K562 (cell line): ENCODE measurements around the gene IFFO2. TPM values are rescaled to one million over a fixed set of nuclear protein-coding genes. Genes with fewer than 3 reads are reported as not detected.
A peak's percentile ranks its signal among the peaks of the same experiment; 100 is the strongest.

ENCODE experiments used
- ATAC-seq: fragments of 200-7000 bp; cut with Tn5 transposase; 3 replicates; pipeline ENCODE4 v1.9.1; 2020; ENCODE audit warnings: moderate library complexity
- BruUV-seq: library from RNA; stranded (reverse); fragments of 400-500 nt; replicated peaks from 2 replicates; lab custom pipeline; 2021; lab: Mats Ljungman, UMichigan
- CTCF ChIA-PET: fragments of 300-600 bp; formaldehyde crosslinking; extraction: SDS; loops from one replicate; lab custom pipeline; 2021; ENCODE audit warnings: low intra/inter-chr PET ratio; lab: Yijun Ruan, JAX
- POLR2A ChIA-PET: fragments of 300-600, 350-650 bp; sonication (Branson Sonifier 250); formaldehyde crosslinking; extraction: SDS; loops from one replicate; lab custom pipeline; 2021; ENCODE audit warnings: antibody characterized with exemption, inconsistent platforms; lab: Yijun Ruan, JAX
- DNase-seq, 4 experiments: peaks; one replicate each; pipeline versions ENCODE4 v3.0.0 to v3.0.0-alpha.2; 2011 to 2018; ENCODE audit warnings: low spot score in 3 of 4, mixed read lengths in 3 of 4; ENCODE audit errors: extremely low read depth in 1 of 4
- FAIRE-seq: peaks from 2 replicates; lab custom pipeline; 2011; peaks lifted over from hg19 to GRCh38; lab: Jason Lieb, UNC
- H2AFZ ChIP-seq: 2 replicates; pipeline ENCODE4 v1.6.0; 2011; ENCODE audit warnings: low read depth, low read length, control low read depth, inconsistent platforms
- H3K27ac ChIP-seq: fragments of 200-600 bp; 3 replicates; pipeline ENCODE4 v1.8.0; 2011; ENCODE audit warnings: low read depth, mild to moderate bottlenecking, control low read depth, inconsistent platforms, low read length, moderate library complexity, mixed read lengths; ENCODE audit errors: extremely low read depth
- H3K27me3 ChIP-seq, 2 experiments: fragments of 300-600 bp in 1 of 2; 2 replicates in 1 of 2; 3 replicates in 1 of 2; pipeline versions ENCODE4 v1.6.0 to v1.8.0; 2011; ENCODE audit warnings: inconsistent platforms in 2 of 2, low read length in 2 of 2, mild to moderate bottlenecking in 1 of 2, mixed read lengths in 1 of 2, moderate library complexity in 1 of 2; ENCODE audit not compliant: control insufficient read depth in 2 of 2, insufficient read depth in 2 of 2
- H3K36me3 ChIP-seq: fragments of 300-600 bp; 3 replicates; pipeline ENCODE4 v1.8.0; 2011; ENCODE audit warnings: mild to moderate bottlenecking, low read length, inconsistent platforms; ENCODE audit not compliant: control insufficient read depth, insufficient read depth
- H3K4me1 ChIP-seq, 2 experiments: fragments of 200-600 bp in 1 of 2; replicated peaks in 1 of 2; 2 replicates in 1 of 2; 3 replicates in 1 of 2; pipeline versions ENCODE4 v1.5.1 to v1.8.0; 2011; ENCODE audit warnings: inconsistent platforms in 2 of 2, low read length in 2 of 2, mild to moderate bottlenecking in 1 of 2, mixed read lengths in 1 of 2, moderate library complexity in 1 of 2; ENCODE audit not compliant: control insufficient read depth in 2 of 2, insufficient read depth in 2 of 2
- H3K4me2 ChIP-seq: 2 replicates; pipeline ENCODE4 v1.6.1; 2011; ENCODE audit warnings: low read length, control low read depth, inconsistent platforms, mixed read lengths; ENCODE audit not compliant: insufficient read depth
- H3K4me3 ChIP-seq: fragments of 200-600 bp; sonication (generic), shearing (Covaris generic); 2 replicates; pipeline ENCODE4 v1.5.1; 2016; ENCODE audit warnings: control low read depth, inconsistent platforms
- H3K79me2 ChIP-seq: fragments of 200-600 bp; 3 replicates; pipeline ENCODE4 v1.8.0; 2011; ENCODE audit warnings: low read length, inconsistent platforms; ENCODE audit not compliant: control insufficient read depth, insufficient read depth
- H3K9ac ChIP-seq, 2 experiments: 2 replicates each; pipeline versions ENCODE4 v1.6.0 to v1.6.1; 2011; ENCODE audit warnings: low read depth in 2 of 2, low read length in 2 of 2, control low read depth in 1 of 2, inconsistent platforms in 1 of 2, mild to moderate bottlenecking in 1 of 2, mixed read lengths in 1 of 2; ENCODE audit not compliant: insufficient read depth in 1 of 2
- H3K9me1 ChIP-seq: one replicate; pipeline ENCODE4 v1.6.0; 2011; ENCODE audit warnings: inconsistent platforms, mild to moderate bottlenecking, low read length, moderate library complexity; ENCODE audit not compliant: control insufficient read depth, insufficient read depth
- H3K9me3 ChIP-seq: replicated peaks from 2 replicates; pipeline ENCODE4 v1.5.1; 2011; ENCODE audit warnings: low read depth, low read length, inconsistent platforms; ENCODE audit not compliant: control insufficient read depth, insufficient read depth
- H4K20me1 ChIP-seq: replicated peaks from 2 replicates; pipeline ENCODE4 v1.6.1; 2011; ENCODE audit warnings: low read length, inconsistent platforms, mixed read lengths; ENCODE audit not compliant: control insufficient read depth, insufficient read depth
- BRD9 ChIP-seq: fragments of 450-650 bp; IDR thresholded peaks from 2 replicates; pipeline ENCODE4 v1.6.1; 2018; ENCODE audit warnings: low read depth; ENCODE audit not compliant: partially characterized antibody
- EHMT2 ChIP-seq: fragments of 450-650 bp; IDR thresholded peaks from 2 replicates; pipeline ENCODE4 v1.6.1; 2018; ENCODE audit warnings: antibody characterized with exemption
- MAFF ChIP-seq: IDR thresholded peaks from 2 replicates; pipeline ENCODE4 v1.6.1; 2012; ENCODE audit warnings: low read length, improper control_type of control experiment
- MEIS2 ChIP-seq: fragments of 450-650 bp; IDR thresholded peaks from 2 replicates; pipeline ENCODE4 v1.6.1; 2014; ENCODE audit warnings: mild to moderate bottlenecking; ENCODE audit not compliant: partially characterized antibody
- NELFE ChIP-seq: IDR thresholded peaks from 2 replicates; pipeline ENCODE4 v1.6.1; 2011; ENCODE audit warnings: mild to moderate bottlenecking; ENCODE audit not compliant: insufficient read depth, insufficient read length
- NFIC ChIP-seq: fragments of 450-650 bp; IDR thresholded peaks from 2 replicates; pipeline ENCODE4 v1.6.1; 2017; ENCODE audit warnings: mild to moderate bottlenecking, inconsistent platforms
- OTX1 ChIP-seq: fragments of 450-650 bp; formaldehyde crosslinking; IDR thresholded peaks from 2 replicates; pipeline ENCODE4 v1.4.0; 2022; ENCODE audit warnings: mild to moderate bottlenecking
- ZBTB7A ChIP-seq: IDR thresholded peaks from 2 replicates; pipeline ENCODE4 v1.6.1; 2011; ENCODE audit warnings: low read depth, mild to moderate bottlenecking, low read length, moderate library complexity, borderline replicate concordance; ENCODE audit not compliant: control insufficient read depth
- ZNF592 ChIP-seq: fragments of 450-650 bp; IDR thresholded peaks from 2 replicates; pipeline ENCODE4 v1.6.1; 2017; ENCODE audit warnings: antibody characterized with exemption, mild to moderate bottlenecking
- WGBS: fragments of 100-300 bp; shearing (Covaris generic); methylation state at CpG from one replicate; pipeline ENCODE4 v1.1.6; 2016; ENCODE audit warnings: low coverage, mixed read lengths; ENCODE audit not compliant: insufficient coverage; ENCODE audit errors: missing lambda C conversion rate; 5-methylcytosine and 5-hydroxymethylcytosine counted together
- in situ Hi-C: fragments of 300-500 bp; cut with MboI; formaldehyde crosslinking; loops from 4 replicates; pipeline ENCODE4 v1.15.0; 2018; ENCODE audit warnings: inconsistent platforms, mixed read lengths
- intact Hi-C: fragments of 100-400 bp; cut with micrococcal nuclease; formaldehyde crosslinking; loops from 2 replicates; pipeline ENCODE4 v1.14.2; 2022
- polyA plus RNA-seq, 8 experiments: library from polyadenylated mRNA; depleted of rRNA in 4 of 8; stranded (reverse) in 5 of 8; unstranded in 3 of 8; fragments of >200 nt; fragmentation: Nextera tagmentation in 2 of 8; fragmentation: Illumina TruSeq in 1 of 8; extraction: Ambion mirVana in 2 of 8; extraction: Trizol in 1 of 8; gene quantifications; 2 replicates each; pipeline versions ENCODE4 v1.2.1 to v1.2.3, GENCODE V29; 2011 to 2014; ENCODE audit warnings: inconsistent platforms in 1 of 8, missing spikeins in 1 of 8
- total RNA-seq, 7 experiments: library from RNA; depleted of rRNA in 6 of 7; stranded (reverse); fragments of >200 nt in 6 of 7; fragmentation: Illumina TruSeq in 2 of 7; extraction: Trizol in 2 of 7; gene quantifications; 2 replicates each; pipeline versions ENCODE4 v1.2.1 to v1.2.3, GENCODE V29; 2011 to 2021; ENCODE audit warnings: low replicate concordance in 1 of 7

The IFFO2 gene
- total and polyA plus RNA-seq, 9 of the 15 experiments (the other 6 are each of a cell fraction or from before 2014, with no cell fraction given) = 0.15 to 1.0 (median 0.44) TPM; not detected in 2

GRCh38 chr1:18945401-18945849, 11.1 kb downstream of the IFFO2 start:
- TF ChIP-seq BRD9 = peak; percentile 58
- peak; percentile 42 for TF ChIP-seq NFIC
- TF ChIP-seq ZBTB7A = no peak
- peak; percentile 30 for TF ChIP-seq MEIS2
- DNase-seq (peak in 1 of 4 experiments; percentile 34), ATAC-seq (peak; percentile 48), FAIRE-seq (no peak)
- Histone ChIP-seq H3K36me3 (no peaks in the 10 kb centered on the region), H3K4me1 (peaks cover 0 to 9% of the 10 kb centered on the region in 2 experiments; a peak in 2 of 5 replicates), H3K27me3 (peaks cover 39 to 88% of the 10 kb centered on the region in 2 experiments), H3K4me2 (no peak overlapping the region), H4K20me1 (peaks cover 6% of the 10 kb centered on the region), H3K79me2 (no peaks in the 10 kb centered on the region), H3K9ac (peak overlapping the region in 1 of 2 experiments; percentile 53; a peak in 1 of 4 replicates), H3K9me1 (no peaks in the 10 kb centered on the region), H3K9me3 (no peaks in the 10 kb centered on the region), H3K4me3 (no peak overlapping the region), H3K27ac (no peak overlapping the region), H2AFZ (no peak overlapping the region)
- WGBS = 9% methylated on average over 14 of the region's 14 CpGs
- no TSS peak for BruUV-seq
- intact Hi-C loops (no loop called here), in situ Hi-C loops (no loop called here)
- ChIA-PET CTCF (no interaction called here), POLR2A (interaction anchor here (0.6 to 0.8 kb wide), 3 partner anchors 9 to 16 kb away, joined by 3 read pairs; no protein-coding TSS in a partner anchor)

- WGBS = 9% methylated on average over 2 of the region's 2 CpGs
- no peak overlapping the region for H3K4me2 ChIP-seq
- H2AFZ ChIP-seq = no peak overlapping the region
- FAIRE-seq = no peak
- intact Hi-C loops (no loop called here), in situ Hi-C loops (no loop called here)
- peak; percentile 12; the same call in 1 of the 3 replicates for ATAC-seq
- POLR2A ChIA-PET = interaction anchor here (0.8 to 0.9 kb wide), 2 partner anchors 10 to 264 kb away, joined by 3 read pairs; no protein-coding TSS in a partner anchor
- H3K27me3 ChIP-seq = peaks cover 38 to 88% of the 10 kb centered on the region in 2 experiments
- no TSS peak for BruUV-seq
- DNase-seq = no peak
- CTCF ChIA-PET = no interaction called here
- H3K27ac ChIP-seq = no peak overlapping the region
- no peaks in the 10 kb centered on the region for H3K79me2 ChIP-seq
- no peaks in the 10 kb centered on the region for H3K9me3 ChIP-seq
- H3K4me1 ChIP-seq = peaks cover 0 to 7% of the 10 kb centered on the region in 2 experiments; a peak in 2 of 5 replicates
- H3K9me1 ChIP-seq = no peaks in the 10 kb centered on the region
- H4K20me1 ChIP-seq = peaks cover 6% of the 10 kb centered on the region
- H3K9ac ChIP-seq = no peak overlapping the region
- no peak overlapping the region for H3K4me3 ChIP-seq
- no peaks in the 10 kb centered on the region for H3K36me3 ChIP-seq
- no peak for TF ChIP-seq EHMT2
- TF ChIP-seq NELFE = no peak
- no peak for TF ChIP-seq OTX1
- no peak for TF ChIP-seq MAFF
- no peak for TF ChIP-seq ZNF592
Measured at GRCh38 chr1:18944810-18945209, 11.7 kb downstream of the IFFO2 start.
